ENCODE measurements around the gene TEK. TPM values are rescaled to one million over a fixed set of nuclear protein-coding genes. Genes with fewer than 3 reads are reported as not detected.

Gene TEK
- total RNA-seq, 1 donor from 2014 or later: not detected

- Mint-ChIP-seq H3K4me3 (ENCODE audit: low read depth) (no peak overlapping the region), H3K27ac (no peak overlapping the region), H3K9me3 (no peaks in the 10 kb centered on the region), H3K36me3 (ENCODE audit: low read depth) (no peaks in the 10 kb centered on the region), H3K4me1 (ENCODE audit: low read depth) (peaks cover 6% of the 10 kb centered on the region), H3K27me3 (ENCODE audit: low read depth) (no peaks in the 10 kb centered on the region)
- intact Hi-C loops (cut with micrococcal nuclease): no loop called here
- no peak for DNase-seq (ENCODE audit: low spot score)
These were observed 83.4 kb downstream of the TEK start for GRCh38 chr9:27192291-27192960.

GRCh38 chr9:27193886-27194285 lies 84.9 kb downstream of the TEK start:
- Mint-ChIP-seq H3K27me3 (ENCODE audit: low read depth) (no peaks in the 10 kb centered on the region), H3K4me3 (ENCODE audit: low read depth) (no peak overlapping the region), H3K36me3 (ENCODE audit: low read depth) (no peaks in the 10 kb centered on the region), H3K4me1 (ENCODE audit: low read depth) (peaks cover 6% of the 10 kb centered on the region), H3K27ac (no peak overlapping the region), H3K9me3 (no peaks in the 10 kb centered on the region)
- intact Hi-C loops (cut with micrococcal nuclease): no loop called here
- no peak for DNase-seq (ENCODE audit: low spot score)

- no peaks in the 10 kb centered on the region for H3K27me3 Mint-ChIP-seq (ENCODE audit: low read depth)
- DNase-seq (ENCODE audit: low spot score): no peak
- peaks cover 6% of the 10 kb centered on the region for H3K4me1 Mint-ChIP-seq (ENCODE audit: low read depth)
- H3K36me3 Mint-ChIP-seq (ENCODE audit: low read depth): no peaks in the 10 kb centered on the region
- intact Hi-C loops (cut with micrococcal nuclease): no loop called here
- no peak overlapping the region for H3K27ac Mint-ChIP-seq
- H3K4me3 Mint-ChIP-seq (ENCODE audit: low read depth): no peak overlapping the region
- H3K9me3 Mint-ChIP-seq: no peaks in the 10 kb centered on the region
These were observed 85.5 kb downstream of the TEK start for GRCh38 chr9:27194401-27195091.

GRCh38 chr9:27195191-27195590 lies 86.2 kb downstream of the TEK start:
- H3K36me3 Mint-ChIP-seq (ENCODE audit: low read depth): no peaks in the 10 kb centered on the region
- intact Hi-C loops (cut with micrococcal nuclease): no loop called here

GRCh38 chr9:27196383-27196782 lies 87.4 kb downstream of the TEK start:
- Mint-ChIP-seq H3K27ac (no peak overlapping the region), H3K4me1 (ENCODE audit: low read depth) (peaks cover 6% of the 10 kb centered on the region), H3K9me3 (no peaks in the 10 kb centered on the region), H3K36me3 (ENCODE audit: low read depth) (no peaks in the 10 kb centered on the region), H3K27me3 (ENCODE audit: low read depth) (no peaks in the 10 kb centered on the region), H3K4me3 (ENCODE audit: low read depth) (no peak overlapping the region)
- intact Hi-C loops (cut with micrococcal nuclease): no loop called here
- DNase-seq (ENCODE audit: low spot score): no peak

More at GRCh38 chr9:27195191-27195590, 86.2 kb downstream of the TEK start:
- Mint-ChIP-seq H3K27ac (no peak overlapping the region), H3K4me1 (ENCODE audit: low read depth) (peaks cover 6% of the 10 kb centered on the region), H3K27me3 (ENCODE audit: low read depth) (no peaks in the 10 kb centered on the region), H3K9me3 (no peaks in the 10 kb centered on the region), H3K4me3 (ENCODE audit: low read depth) (no peak overlapping the region)
- no peak for DNase-seq (ENCODE audit: low spot score)

GRCh38 chr9:27198190-27198589 lies 89.2 kb downstream of the TEK start:
- no peak overlapping the region for H3K4me3 Mint-ChIP-seq (ENCODE audit: low read depth)
- H3K27me3 Mint-ChIP-seq (ENCODE audit: low read depth): no peaks in the 10 kb centered on the region
- no peak for DNase-seq (ENCODE audit: low spot score)
- H3K4me1 Mint-ChIP-seq (ENCODE audit: low read depth): peaks cover 6% of the 10 kb centered on the region
- no peaks in the 10 kb centered on the region for H3K9me3 Mint-ChIP-seq
- intact Hi-C loops (cut with micrococcal nuclease): no loop called here
- H3K27ac Mint-ChIP-seq: no peak overlapping the region
- H3K36me3 Mint-ChIP-seq (ENCODE audit: low read depth): no peaks in the 10 kb centered on the region

- intact Hi-C loops (cut with micrococcal nuclease): no loop called here
- no peak for DNase-seq (ENCODE audit: low spot score)
- no peaks in the 10 kb centered on the region for H3K4me1 Mint-ChIP-seq (ENCODE audit: low read depth)
- H3K27me3 Mint-ChIP-seq (ENCODE audit: low read depth): peaks cover 2% of the 10 kb centered on the region
- H3K4me3 Mint-ChIP-seq (ENCODE audit: low read depth): no peak overlapping the region
- H3K27ac Mint-ChIP-seq: no peak overlapping the region
- no peaks in the 10 kb centered on the region for H3K36me3 Mint-ChIP-seq (ENCODE audit: low read depth)
- no peaks in the 10 kb centered on the region for H3K9me3 Mint-ChIP-seq
These were observed 93.0 kb downstream of the TEK start for GRCh38 chr9:27202056-27202455.

- intact Hi-C loops (cut with micrococcal nuclease): no loop called here
- H3K4me1 Mint-ChIP-seq (ENCODE audit: low read depth): no peaks in the 10 kb centered on the region
- H3K36me3 Mint-ChIP-seq (ENCODE audit: low read depth): no peaks in the 10 kb centered on the region
These were observed 94.8 kb downstream of the TEK start for GRCh38 chr9:27203783-27204182.

GRCh38 chr9:27204578-27204977 lies 95.6 kb downstream of the TEK start:
- H3K4me3 Mint-ChIP-seq (ENCODE audit: low read depth): no peak overlapping the region
- intact Hi-C loops (cut with micrococcal nuclease): no loop called here
- H3K27me3 Mint-ChIP-seq (ENCODE audit: low read depth): peaks cover 2% of the 10 kb centered on the region
- no peaks in the 10 kb centered on the region for H3K36me3 Mint-ChIP-seq (ENCODE audit: low read depth)
- no peak overlapping the region for H3K27ac Mint-ChIP-seq
- no peak for DNase-seq (ENCODE audit: low spot score)
- no peaks in the 10 kb centered on the region for H3K9me3 Mint-ChIP-seq
- no peaks in the 10 kb centered on the region for H3K4me1 Mint-ChIP-seq (ENCODE audit: low read depth)

More at GRCh38 chr9:27203783-27204182, 94.8 kb downstream of the TEK start:
- H3K4me3 Mint-ChIP-seq (ENCODE audit: low read depth): no peak overlapping the region
- H3K27ac Mint-ChIP-seq: no peak overlapping the region
- no peak for DNase-seq (ENCODE audit: low spot score)
- H3K9me3 Mint-ChIP-seq: no peaks in the 10 kb centered on the region
- H3K27me3 Mint-ChIP-seq (ENCODE audit: low read depth): peaks cover 2% of the 10 kb centered on the region

- Mint-ChIP-seq H3K27me3 (ENCODE audit: low read depth) (peaks cover 2% of the 10 kb centered on the region), H3K4me3 (ENCODE audit: low read depth) (no peak overlapping the region), H3K36me3 (ENCODE audit: low read depth) (no peaks in the 10 kb centered on the region), H3K27ac (no peak overlapping the region), H3K9me3 (no peaks in the 10 kb centered on the region), H3K4me1 (ENCODE audit: low read depth) (peaks cover 3% of the 10 kb centered on the region)
- intact Hi-C loops (cut with micrococcal nuclease): no loop called here
- no peak for DNase-seq (ENCODE audit: low spot score)
These were observed 96.2 kb downstream of the TEK start for GRCh38 chr9:27205198-27205597.

GRCh38 chr9:27206041-27206440 lies 97.0 kb downstream of the TEK start:
- no peak for DNase-seq (ENCODE audit: low spot score)
- peaks cover 7% of the 10 kb centered on the region for H3K4me1 Mint-ChIP-seq (ENCODE audit: low read depth)
- no peaks in the 10 kb centered on the region for H3K36me3 Mint-ChIP-seq (ENCODE audit: low read depth)
- H3K4me3 Mint-ChIP-seq (ENCODE audit: low read depth): no peak overlapping the region
- intact Hi-C loops (cut with micrococcal nuclease): no loop called here
- peaks cover 2% of the 10 kb centered on the region for H3K27me3 Mint-ChIP-seq (ENCODE audit: low read depth)
- H3K9me3 Mint-ChIP-seq: no peaks in the 10 kb centered on the region
- H3K27ac Mint-ChIP-seq: no peak overlapping the region

GRCh38 chr9:27209034-27209433 lies 100.0 kb downstream of the TEK start:
- no peaks in the 10 kb centered on the region for H3K36me3 Mint-ChIP-seq (ENCODE audit: low read depth)
- H3K4me1 Mint-ChIP-seq (ENCODE audit: low read depth): peaks cover 7% of the 10 kb centered on the region
- H3K9me3 Mint-ChIP-seq: no peaks in the 10 kb centered on the region
- H3K4me3 Mint-ChIP-seq (ENCODE audit: low read depth): no peak overlapping the region
- DNase-seq (ENCODE audit: low spot score): no peak
- intact Hi-C loops (cut with micrococcal nuclease): no loop called here
- H3K27ac Mint-ChIP-seq: no peak overlapping the region
- peaks cover 2% of the 10 kb centered on the region for H3K27me3 Mint-ChIP-seq (ENCODE audit: low read depth)

- peaks cover 3% of the 10 kb centered on the region for H3K27me3 Mint-ChIP-seq (ENCODE audit: low read depth)
- no peaks in the 10 kb centered on the region for H3K9me3 Mint-ChIP-seq
- H3K27ac Mint-ChIP-seq: no peak overlapping the region
- H3K4me1 Mint-ChIP-seq (ENCODE audit: low read depth): peaks cover 7% of the 10 kb centered on the region
- intact Hi-C loops (cut with micrococcal nuclease): no loop called here
- DNase-seq (ENCODE audit: low spot score): no peak
- H3K4me3 Mint-ChIP-seq (ENCODE audit: low read depth): no peak overlapping the region
- no peaks in the 10 kb centered on the region for H3K36me3 Mint-ChIP-seq (ENCODE audit: low read depth)
These were observed 101.6 kb downstream of the TEK start for GRCh38 chr9:27210588-27210987.

All from activated T-helper 2 cell treated with anti-CD3 and anti-CD28 coated beads, Interferon-gamma antibody, Interleukin-2, Interleukin-4, amounts not matched to agents 10 μg/mL and 5 μg/mL and 100 μg/mL, durations not matched to agents 14 hours and 24 hours and 36 hours (primary cell).